ENCODE results near the gene GALP. TPM values are rescaled to one million over a fixed set of nuclear protein-coding genes. Genes with fewer than 3 reads are reported as not detected.

The GALP gene
- total RNA-seq, 1 experiment from 2014 or later, result not detected

- H3K4ac ChIP-seq (ENCODE audit: low read depth, low read length), result no peak overlapping the region
- no peak overlapping the region for H3K14ac ChIP-seq (ENCODE audit: insufficient read depth, low read length)
- no peak overlapping the region for H4K91ac ChIP-seq (ENCODE audit: insufficient read length, low read depth, low read length)
- peak overlapping the region; percentile 77 for H3K27ac ChIP-seq (ENCODE audit: insufficient read length, low read depth, low read length)
- peaks cover 20 to 21% of the 10 kb centered on the region in 2 experiments for H3K4me1 Mint-ChIP-seq
- H3K9me3 ChIP-seq (ENCODE audit: control insufficient read depth, low read depth, low read length), result no peaks in the 10 kb centered on the region
- H2AFZ ChIP-seq (ENCODE audit: low read length), result no peak overlapping the region
- no peak overlapping the region for H3K23ac ChIP-seq (ENCODE audit: insufficient read length, low read depth, low read length)
- H3K4me2 ChIP-seq (ENCODE audit: insufficient read depth, insufficient read length, low read length), result peak overlapping the region; percentile 12
- H3K27me3 ChIP-seq (ENCODE audit: insufficient read depth, low read length), result no peaks in the 10 kb centered on the region
- peak overlapping the region in 1 of 2 experiments; percentile 39; a peak in 2 of 5 replicates for H3K4me3 Mint-ChIP-seq
- peaks cover 22 to 36% (median 35%) of the 10 kb centered on the region in 3 experiments for H3K36me3 Mint-ChIP-seq (ENCODE audit: insufficient read depth in 1 of 3, low read depth in 3 of 3)
- peaks cover 2% of the 10 kb centered on the region; the same call in 1 of the 2 replicates for H3K4me1 ChIP-seq (ENCODE audit: insufficient read depth, low read length)
- TF ChIP-seq CTCF (conservative IDR thresholded peaks at IDR 0.05), result no peak
- H2BK20ac ChIP-seq (ENCODE audit: low read depth, low read length, poor library complexity, severe bottlenecking), result no peak overlapping the region
- H2BK120ac ChIP-seq (ENCODE audit: low read depth, low read length, poor library complexity, severe bottlenecking), result no peak overlapping the region
- H3K9me3 Mint-ChIP-seq, result no peaks in the 10 kb centered on the region; a peak in 1 of 5 replicates
- H2BK5ac ChIP-seq (ENCODE audit: insufficient read length, low read length), result no peak overlapping the region
- H3K18ac ChIP-seq (ENCODE audit: insufficient read length, low read depth, low read length), result no peak overlapping the region
- no peak overlapping the region for H3T11ph ChIP-seq (ENCODE audit: low read length)
- H4K5ac ChIP-seq (ENCODE audit: insufficient read length, low read depth, low read length), result no peak overlapping the region
- no peaks in the 10 kb centered on the region for H3K23me2 ChIP-seq (ENCODE audit: insufficient read length, low read depth, low read length, poor library complexity, severe bottlenecking)
- H3K27me3 Mint-ChIP-seq (ENCODE audit: low read depth), result no peaks in the 10 kb centered on the region
- peak; percentile 92 for DNase-seq
- H2AK5ac ChIP-seq (ENCODE audit: insufficient read length, low read length), result no peak overlapping the region
- WGBS (ENCODE audit: extremely low coverage, insufficient read length, low lambda C conversion rate), result no CpG with 5 or more reads among the region's 6 CpGs
- H4K20me1 ChIP-seq (ENCODE audit: control insufficient read depth, insufficient read depth, insufficient read length), result peaks cover 4% of the 10 kb centered on the region
- H3K27ac Mint-ChIP-seq, result peak overlapping the region; percentile 49 to 87 (median 55)
- H2BK12ac ChIP-seq (ENCODE audit: insufficient read length, low read depth, low read length), result no peak overlapping the region
- H3K79me2 ChIP-seq (ENCODE audit: insufficient read depth, low read length), result peaks cover 3% of the 10 kb centered on the region; the same call in 1 of the 2 replicates
- no peak overlapping the region for H3K56ac ChIP-seq (ENCODE audit: insufficient read length, low read depth, low read length)
- H2BK15ac ChIP-seq (ENCODE audit: low read depth, low read length), result no peak overlapping the region
- no peaks in the 10 kb centered on the region for H3K79me1 ChIP-seq (ENCODE audit: insufficient read depth, low read depth, low read length, poor library complexity, severe bottlenecking)
- H4K8ac ChIP-seq (replicated peaks; ENCODE audit: insufficient read length, low read depth, low read length), result no peak overlapping the region
- no peak overlapping the region for H3K9ac ChIP-seq (ENCODE audit: extremely low read depth, insufficient read length, low read length)
Observed at GRCh38 chr19:56153507-56153906, 22.3 kb upstream of the GALP start.

Data from H9 (cell line).